ENCODE measurements around the gene LRP3.

LRP3 gene

GRCh38 chr19:33199441-33200265, 5.5 kb downstream of the LRP3 start:
- no peak for TF ChIP-seq ZBTB7A (IDR thresholded peaks at IDR 0.05; ENCODE audit: low read depth)
- no peak for TF ChIP-seq TAF1 (IDR thresholded peaks at IDR 0.05; ENCODE audit: low read depth)
- no peak for TF ChIP-seq EGR1 (IDR thresholded peaks at IDR 0.05)
- no peak for TF ChIP-seq TCF12 (IDR thresholded peaks at IDR 0.05; ENCODE audit: low read depth)
- TF ChIP-seq CEBPB (IDR thresholded peaks at IDR 0.05), result no peak
- TF ChIP-seq TEAD4 (IDR thresholded peaks at IDR 0.05), result no peak
- TF ChIP-seq RAD21 (IDR thresholded peaks at IDR 0.05; ENCODE audit: low read depth), result no peak
- TF ChIP-seq FOXM1 (IDR thresholded peaks at IDR 0.05; ENCODE audit: borderline replicate concordance, low read depth), result no peak
- TF ChIP-seq EP300 (IDR thresholded peaks at IDR 0.05; ENCODE audit: borderline replicate concordance), result no peak
- TF ChIP-seq YY1 (IDR thresholded peaks at IDR 0.05; ENCODE audit: low read depth), result no peak
- no peak for TF ChIP-seq NFIC (IDR thresholded peaks at IDR 0.05)

GRCh38 chr19:33201473-33201872, 7.3 kb downstream of the LRP3 start:
- no peak for TF ChIP-seq REST (IDR thresholded peaks at IDR 0.05; ENCODE audit: low read depth)
- TF ChIP-seq EGR1 (IDR thresholded peaks at IDR 0.05), result no peak
- TF ChIP-seq NFIC (IDR thresholded peaks at IDR 0.05), result no peak
- TF ChIP-seq FOXM1 (IDR thresholded peaks at IDR 0.05; ENCODE audit: borderline replicate concordance, low read depth), result no peak
- no peak for TF ChIP-seq EP300 (IDR thresholded peaks at IDR 0.05; ENCODE audit: borderline replicate concordance)
- no peak for TF ChIP-seq CREB1 (IDR thresholded peaks at IDR 0.05; ENCODE audit: low read depth)
- no peak for TF ChIP-seq CEBPB (IDR thresholded peaks at IDR 0.05)
- TF ChIP-seq TCF12 (IDR thresholded peaks at IDR 0.05; ENCODE audit: low read depth), result no peak
- no peak for TF ChIP-seq RAD21 (IDR thresholded peaks at IDR 0.05; ENCODE audit: low read depth)
- TF ChIP-seq MAX (IDR thresholded peaks at IDR 0.05), result no peak

- TF ChIP-seq REST (IDR thresholded peaks at IDR 0.05; ENCODE audit: low read depth), result no peak
- TF ChIP-seq YY1 (IDR thresholded peaks at IDR 0.05; ENCODE audit: low read depth), result no peak
- TF ChIP-seq NFIC (IDR thresholded peaks at IDR 0.05), result no peak
Observed at GRCh38 chr19:33201886-33202545, 7.9 kb downstream of the LRP3 start.

GRCh38 chr19:33202546-33203507, 8.7 kb downstream of the LRP3 start:
- no peak for TF ChIP-seq RAD21 (IDR thresholded peaks at IDR 0.05; ENCODE audit: low read depth)
- no peak for TF ChIP-seq EGR1 (IDR thresholded peaks at IDR 0.05)
- no peak for TF ChIP-seq CEBPB (IDR thresholded peaks at IDR 0.05)
- no peak for TF ChIP-seq YY1 (IDR thresholded peaks at IDR 0.05; ENCODE audit: low read depth)
- TF ChIP-seq REST (IDR thresholded peaks at IDR 0.05; ENCODE audit: low read depth), result no peak
- TF ChIP-seq CREB1 (IDR thresholded peaks at IDR 0.05; ENCODE audit: low read depth), result no peak
- no peak for TF ChIP-seq NFIC (IDR thresholded peaks at IDR 0.05)
- no peak for TF ChIP-seq TCF12 (IDR thresholded peaks at IDR 0.05; ENCODE audit: low read depth)
- TF ChIP-seq ZBTB7A (IDR thresholded peaks at IDR 0.05; ENCODE audit: low read depth), result no peak
- no peak for TF ChIP-seq USF1 (IDR thresholded peaks at IDR 0.05)
- TF ChIP-seq TAF1 (IDR thresholded peaks at IDR 0.05; ENCODE audit: low read depth), result no peak
- no peak for TF ChIP-seq EP300 (IDR thresholded peaks at IDR 0.05; ENCODE audit: borderline replicate concordance)
- no peak for TF ChIP-seq TEAD4 (IDR thresholded peaks at IDR 0.05)

All from Ishikawa (cell line).